ENCODE data around the gene BRSK1. TPM values are rescaled to one million over a fixed set of nuclear protein-coding genes. Genes with fewer than 3 reads are reported as not detected.

Gene BRSK1
- total RNA-seq = 1 to 10 TPM in 3 of 4 donors, under 1 TPM in 1; 0.68 to 2.3 (median 1.6) TPM

DNA sequence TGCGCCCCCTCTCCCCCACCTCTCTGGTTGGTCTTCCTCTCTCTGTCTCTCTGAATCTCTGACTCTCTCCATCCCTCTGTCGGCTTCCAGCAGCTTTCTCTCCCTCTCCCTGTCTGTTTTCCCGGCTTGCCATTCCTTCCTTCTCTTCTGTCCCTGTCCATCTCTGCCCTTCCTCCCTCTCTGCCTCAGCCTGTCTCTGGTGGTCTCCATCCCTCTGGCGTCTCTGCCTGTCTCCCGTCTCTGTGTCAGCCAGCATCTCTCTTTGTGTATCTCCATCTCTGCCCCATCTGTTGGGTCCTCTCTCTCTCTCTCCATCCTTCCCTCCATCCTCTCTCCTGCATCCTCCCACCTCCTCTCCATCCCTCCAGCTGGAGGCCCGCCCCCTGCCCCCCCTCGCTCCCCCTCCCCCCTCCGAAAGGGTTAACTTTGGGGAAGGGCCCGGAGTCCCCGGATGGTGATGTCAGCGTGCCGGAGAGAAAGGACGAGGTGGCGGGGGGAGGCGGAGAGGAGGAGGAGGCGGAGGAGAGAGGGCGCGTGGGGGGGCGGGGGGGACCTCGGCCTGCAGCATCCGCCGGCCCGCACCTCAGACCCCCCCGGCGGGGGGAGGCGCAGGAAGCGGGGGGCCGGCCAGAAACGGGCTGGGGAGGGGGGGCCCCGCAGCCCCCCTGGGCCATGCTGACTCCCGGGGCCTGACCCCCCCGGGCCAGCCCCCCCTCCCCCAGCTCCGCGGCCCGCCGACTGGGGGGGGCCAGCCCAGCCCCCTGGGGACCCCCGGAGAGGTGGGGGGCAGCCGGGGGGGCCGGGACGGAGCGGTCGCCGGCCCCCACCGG is at the start of gene BRSK1:
Gene BRSK1 (plus strand): TSS at position 450 of the 830 bp plus-strand sequence. CDS start 446 bp downstream, outside the sequence.
- peaks cover 22% of the 10 kb centered on the region for H3K27me3 ChIP-seq
- H3K27ac ChIP-seq = peak within 1 kb of the TSS; percentile 41
- H3K36me3 ChIP-seq = no peaks in the 10 kb centered on the region
- 15% methylated on average over 12 of the region's 44 CpGs for WGBS
- H3K4me3 ChIP-seq = peak within 1 kb of the TSS; percentile 50
- TF ChIP-seq POLR2A (IDR thresholded peaks at IDR 0.05) = no peak
- TF ChIP-seq, protein P1, sequence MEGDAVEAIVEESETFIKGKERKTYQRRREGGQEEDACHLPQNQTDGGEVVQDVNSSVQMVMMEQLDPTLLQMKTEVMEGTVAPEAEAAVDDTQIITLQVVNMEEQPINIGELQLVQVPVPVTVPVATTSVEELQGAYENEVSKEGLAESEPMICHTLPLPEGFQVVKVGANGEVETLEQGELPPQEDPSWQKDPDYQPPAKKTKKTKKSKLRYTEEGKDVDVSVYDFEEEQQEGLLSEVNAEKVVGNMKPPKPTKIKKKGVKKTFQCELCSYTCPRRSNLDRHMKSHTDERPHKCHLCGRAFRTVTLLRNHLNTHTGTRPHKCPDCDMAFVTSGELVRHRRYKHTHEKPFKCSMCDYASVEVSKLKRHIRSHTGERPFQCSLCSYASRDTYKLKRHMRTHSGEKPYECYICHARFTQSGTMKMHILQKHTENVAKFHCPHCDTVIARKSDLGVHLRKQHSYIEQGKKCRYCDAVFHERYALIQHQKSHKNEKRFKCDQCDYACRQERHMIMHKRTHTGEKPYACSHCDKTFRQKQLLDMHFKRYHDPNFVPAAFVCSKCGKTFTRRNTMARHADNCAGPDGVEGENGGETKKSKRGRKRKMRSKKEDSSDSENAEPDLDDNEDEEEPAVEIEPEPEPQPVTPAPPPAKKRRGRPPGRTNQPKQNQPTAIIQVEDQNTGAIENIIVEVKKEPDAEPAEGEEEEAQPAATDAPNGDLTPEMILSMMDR (IDR thresholded peaks at IDR 0.05) = no peak
- no peak for TF ChIP-seq POLR2AphosphoS5 (IDR thresholded peaks at IDR 0.05)
- TF ChIP-seq EP300 (IDR thresholded peaks at IDR 0.05) = no peak
- H3K9me3 ChIP-seq = no peaks in the 10 kb centered on the region
- DNase-seq (ENCODE audit: low spot score in 2 of 2) = no peak
- peaks cover 28% of the 10 kb centered on the region for H3K4me1 ChIP-seq

- 96% methylated on average over 4 of the region's 8 CpGs for WGBS
Observed at GRCh38 chr19:55238030-55238429, 45.8 kb upstream of the BRSK1 start.

GRCh38 chr19:55239004-55239403 is 44.8 kb upstream of the BRSK1 start:
- Histone ChIP-seq H3K27me3 (no peaks in the 10 kb centered on the region), H3K4me1 (no peaks in the 10 kb centered on the region), H3K9me3 (no peaks in the 10 kb centered on the region), H3K4me3 (no peak overlapping the region), H3K27ac (no peak overlapping the region), H3K36me3 (peaks cover 97% of the 10 kb centered on the region)
- WGBS = 100% methylated on average over 2 of the region's 12 CpGs
- DNase-seq (ENCODE audit: low spot score in 2 of 2) = no peak
- TF ChIP-seq EP300 (IDR thresholded peaks at IDR 0.05) (no peak), POLR2A (IDR thresholded peaks at IDR 0.05) (no peak), POLR2AphosphoS5 (IDR thresholded peaks at IDR 0.05) (no peak)
- TF ChIP-seq, protein P1 (IDR thresholded peaks at IDR 0.05) = no peak

More at GRCh38 chr19:55238030-55238429, 45.8 kb upstream of the BRSK1 start:
- peaks cover 95% of the 10 kb centered on the region for H3K36me3 ChIP-seq
- TF ChIP-seq POLR2A (IDR thresholded peaks at IDR 0.05) (no peak), POLR2AphosphoS5 (IDR thresholded peaks at IDR 0.05) (no peak), EP300 (IDR thresholded peaks at IDR 0.05) (no peak)
- TF ChIP-seq, protein P1 (IDR thresholded peaks at IDR 0.05) = no peak
- DNase-seq (ENCODE audit: low spot score in 2 of 2) = no peak
- H3K27ac ChIP-seq = no peak overlapping the region
- H3K4me1 ChIP-seq = no peaks in the 10 kb centered on the region
- no peaks in the 10 kb centered on the region for H3K9me3 ChIP-seq
- no peaks in the 10 kb centered on the region for H3K27me3 ChIP-seq
- no peak overlapping the region for H3K4me3 ChIP-seq

- no peaks in the 10 kb centered on the region for H3K27me3 ChIP-seq
- TF ChIP-seq POLR2A (IDR thresholded peaks at IDR 0.05) = no peak
- TF ChIP-seq, protein P1 (IDR thresholded peaks at IDR 0.05) = no peak
- TF ChIP-seq POLR2AphosphoS5 (IDR thresholded peaks at IDR 0.05) = no peak
- no peak for TF ChIP-seq EP300 (IDR thresholded peaks at IDR 0.05)
- no peaks in the 10 kb centered on the region for H3K9me3 ChIP-seq
- no peak overlapping the region for H3K27ac ChIP-seq
- H3K4me1 ChIP-seq = no peaks in the 10 kb centered on the region
- WGBS = 80% methylated on average over 6 of the region's 6 CpGs
- no peak for DNase-seq (ENCODE audit: low spot score in 2 of 2)
- peaks cover 100% of the 10 kb centered on the region for H3K36me3 ChIP-seq
- no peak overlapping the region for H3K4me3 ChIP-seq
Observed at GRCh38 chr19:55240713-55241020, 43.1 kb upstream of the BRSK1 start.

DNA sequence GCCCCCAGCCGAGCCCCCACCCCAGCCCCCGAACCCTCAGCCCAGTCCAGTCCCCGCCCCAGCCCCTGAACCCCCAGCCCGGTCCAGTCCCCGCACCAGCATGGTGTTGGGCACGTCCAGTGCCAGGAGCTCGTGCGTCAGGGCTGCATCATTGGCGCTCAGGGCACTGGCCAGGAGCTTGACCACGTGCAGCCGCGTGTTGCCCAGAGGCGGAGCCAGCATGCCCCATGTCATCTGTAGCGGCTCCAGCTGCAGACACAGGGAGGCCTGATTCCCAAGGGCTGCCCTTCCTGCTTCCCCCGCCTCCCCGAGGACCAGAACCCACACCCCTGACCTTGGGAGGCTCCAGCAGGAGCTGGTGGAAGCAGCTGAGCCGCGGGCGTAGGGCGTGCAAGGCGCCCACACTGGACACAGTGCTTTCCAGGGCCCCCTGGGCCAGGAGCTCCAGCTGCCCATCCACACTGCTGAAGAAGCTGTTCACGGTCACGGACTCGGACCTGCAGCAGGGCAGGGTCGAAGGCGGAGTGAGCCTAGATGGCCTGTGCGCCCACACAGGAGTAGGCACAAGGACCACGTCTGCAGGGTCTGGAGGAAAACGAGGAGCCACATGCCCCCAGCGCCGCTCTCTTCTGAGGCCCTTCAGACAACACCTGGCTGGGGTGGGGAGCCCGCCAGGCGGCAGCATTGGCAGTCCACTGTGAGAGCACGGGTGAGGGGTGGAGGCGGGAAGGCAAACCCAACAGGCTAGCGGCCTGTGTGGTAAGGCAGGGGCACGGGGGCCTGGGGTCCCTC is 42.5 kb upstream of the BRSK1 start:
- no peaks in the 10 kb centered on the region for H3K27me3 ChIP-seq
- H3K4me3 ChIP-seq = no peak overlapping the region
- no peak overlapping the region for H3K27ac ChIP-seq
- DNase-seq (ENCODE audit: low spot score in 2 of 2) = no peak
- H3K9me3 ChIP-seq = no peaks in the 10 kb centered on the region
- TF ChIP-seq EP300 (IDR thresholded peaks at IDR 0.05) (no peak), POLR2AphosphoS5 (IDR thresholded peaks at IDR 0.05) (no peak), POLR2A (IDR thresholded peaks at IDR 0.05) (no peak)
- TF ChIP-seq, protein P1 (IDR thresholded peaks at IDR 0.05) = no peak
- 94% methylated on average over 23 of the region's 37 CpGs for WGBS
- H3K4me1 ChIP-seq = no peaks in the 10 kb centered on the region
- peaks cover 100% of the 10 kb centered on the region for H3K36me3 ChIP-seq
